Stimulated activated effector memory CD8-positive, alpha-beta T cell treated with anti-CD3 and anti-CD28 coated beads, Interleukin-12 subunit alpha, Interleukin-12 subunit beta, amount 100 ng/mL, for 72 hours (primary cell): ENCODE measurements around the gene CD96.
A peak's percentile ranks its signal among the peaks of the same experiment; 100 is the strongest.

Source experiments
- ATAC-seq: fragments of 150-1000 bp; cut with Tn5 transposase; 2 replicates; pipeline ENCODE4 v1.10.0; 2021
- DNase-seq, 2 donors: peaks; one replicate each; pipeline ENCODE4 v3.0.0; 2021 to 2022; ENCODE audit warnings: low spot score in 2 of 2
- H3K27ac Mint-ChIP-seq: one replicate; pipeline ENCODE4 v1.8.0; 2022; ENCODE audit warnings: mild to moderate bottlenecking, mixed read lengths
- H3K36me3 Mint-ChIP-seq: one replicate; pipeline ENCODE4 v1.8.0; 2022; ENCODE audit warnings: mild to moderate bottlenecking, mixed read lengths
- H3K4me1 Mint-ChIP-seq: one replicate; pipeline ENCODE4 v1.8.0; 2022; ENCODE audit warnings: mixed read lengths
- H3K4me3 Mint-ChIP-seq: one replicate; pipeline ENCODE4 v1.8.0; 2022; ENCODE audit warnings: mild to moderate bottlenecking, mixed read lengths
- H3K9me3 Mint-ChIP-seq: one replicate; pipeline ENCODE4 v1.8.0; 2022; ENCODE audit warnings: mixed read lengths

Gene CD96

DNA sequence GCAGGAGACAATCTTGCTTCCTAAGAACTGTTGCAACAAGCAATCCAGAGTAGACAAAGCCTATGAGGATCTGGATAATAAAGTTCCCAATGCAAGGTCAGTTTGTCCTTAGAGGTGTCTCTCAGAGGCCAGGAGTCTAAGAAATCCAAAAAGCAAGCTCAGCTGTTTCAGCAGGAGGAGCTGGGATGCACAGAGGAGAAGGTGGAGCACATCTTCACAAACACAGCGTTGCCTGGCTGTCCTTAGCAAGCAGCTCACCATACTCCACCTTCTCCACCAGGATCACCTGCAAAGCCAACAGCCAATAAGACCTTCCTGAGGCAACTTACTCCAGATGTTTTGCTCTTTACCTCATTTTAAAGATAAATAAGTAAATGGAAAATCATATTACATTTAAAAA lies 52.8 kb downstream of the CD96 start:
- DNase-seq: no peak
- Mint-ChIP-seq H3K36me3 (peaks cover 94% of the 10 kb centered on the region), H3K27ac (peak overlapping the region; percentile 99), H3K4me1 (peaks cover 36% of the 10 kb centered on the region), H3K9me3 (no peaks in the 10 kb centered on the region), H3K4me3 (peak overlapping the region; percentile 89)
- ATAC-seq: peak; percentile 45

- Mint-ChIP-seq H3K9me3 (no peaks in the 10 kb centered on the region), H3K36me3 (peaks cover 94% of the 10 kb centered on the region), H3K27ac (peak within 1 kb of the TSS; percentile 99), H3K4me3 (peak within 1 kb of the TSS; percentile 89), H3K4me1 (peaks cover 41% of the 10 kb centered on the region)
- DNase-seq (peak in 1 of 2 donors; percentile 83), ATAC-seq (peak; percentile 77)
Observed at GRCh38 chr3:111595232-111595631, 53.2 kb downstream of the CD96 start, which contains the start of gene ZBED2. ZBED2 (minus strand) TSS chr3:111595346; CDS start chr3:111594201, 1,145 bp downstream.

GRCh38 chr3:111596328-111596727 lies 54.3 kb downstream of the CD96 start:
- peak overlapping the region; percentile 99 for H3K27ac Mint-ChIP-seq
- H3K9me3 Mint-ChIP-seq: no peaks in the 10 kb centered on the region
- no peak for DNase-seq
- peak; percentile 77 for ATAC-seq
- H3K4me1 Mint-ChIP-seq: peaks cover 47% of the 10 kb centered on the region
- peaks cover 94% of the 10 kb centered on the region for H3K36me3 Mint-ChIP-seq
- H3K4me3 Mint-ChIP-seq: peak overlapping the region; percentile 89

GRCh38 chr3:111598139-111598538 lies 56.1 kb downstream of the CD96 start:
- Mint-ChIP-seq H3K4me3 (peak overlapping the region; percentile 89), H3K9me3 (no peaks in the 10 kb centered on the region), H3K36me3 (peaks cover 80% of the 10 kb centered on the region), H3K4me1 (peaks cover 55% of the 10 kb centered on the region), H3K27ac (peak overlapping the region; percentile 99)
- DNase-seq (no peak), ATAC-seq (no peak)

GRCh38 chr3:111598552-111598951 lies 56.6 kb downstream of the CD96 start:
- Mint-ChIP-seq H3K9me3 (no peaks in the 10 kb centered on the region), H3K4me1 (peaks cover 57% of the 10 kb centered on the region), H3K36me3 (peaks cover 80% of the 10 kb centered on the region), H3K4me3 (peak overlapping the region; percentile 89), H3K27ac (peak overlapping the region; percentile 99)
- ATAC-seq (no peak), DNase-seq (no peak)

GRCh38 chr3:111601810-111602209 lies 59.8 kb downstream of the CD96 start:
- Mint-ChIP-seq H3K4me3 (peak overlapping the region; percentile 72), H3K36me3 (peaks cover 79% of the 10 kb centered on the region), H3K4me1 (peaks cover 68% of the 10 kb centered on the region), H3K9me3 (no peaks in the 10 kb centered on the region), H3K27ac (peak overlapping the region; percentile 99)
- no peak for DNase-seq
- ATAC-seq: no peak

DNA sequence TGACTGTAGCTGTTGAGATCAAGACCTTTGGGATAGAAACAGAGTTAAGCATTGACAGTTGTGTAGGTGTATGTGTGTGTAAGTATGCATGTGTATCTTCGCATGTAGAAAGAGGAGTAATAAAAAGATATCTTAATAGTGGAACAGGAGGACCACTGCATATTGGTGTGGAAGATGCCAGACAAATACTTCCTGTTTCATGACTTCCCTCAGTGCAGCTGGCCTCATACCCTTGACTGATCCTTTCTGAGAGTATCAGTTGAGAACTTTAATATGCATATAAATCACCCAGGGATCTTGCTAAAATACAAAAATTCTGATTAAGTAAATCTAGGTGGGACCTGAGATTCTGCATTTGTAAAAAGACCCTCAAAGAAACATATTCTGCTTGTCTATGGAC lies 61.7 kb downstream of the CD96 start:
- Mint-ChIP-seq H3K4me3 (peak overlapping the region; percentile 72), H3K4me1 (peaks cover 74% of the 10 kb centered on the region), H3K36me3 (peaks cover 85% of the 10 kb centered on the region), H3K9me3 (no peaks in the 10 kb centered on the region), H3K27ac (peak overlapping the region; percentile 99)
- DNase-seq (no peak), ATAC-seq (no peak)

DNA sequence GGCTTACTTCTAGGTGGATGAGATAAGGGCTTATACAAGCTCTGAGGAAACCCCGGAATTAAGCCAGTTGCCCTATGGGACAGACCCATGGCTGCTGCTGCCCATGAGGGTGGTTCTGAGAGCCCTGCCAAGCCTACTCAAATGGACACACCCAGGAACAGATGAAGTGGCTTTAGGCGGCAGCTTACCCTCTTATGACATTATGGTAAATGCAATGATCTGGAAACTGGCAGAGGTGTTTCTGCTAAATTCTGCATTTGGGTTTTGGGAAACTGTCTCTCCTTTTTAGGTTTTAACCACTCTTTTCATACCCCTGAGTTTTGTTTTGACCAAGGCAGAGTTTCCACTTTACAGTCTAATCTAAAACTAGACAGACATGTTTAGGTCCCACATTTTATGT lies 62.1 kb downstream of the CD96 start:
- DNase-seq (peak in 1 of 2 donors; percentile 82), ATAC-seq (peak; percentile 70)
- H3K36me3 Mint-ChIP-seq: peaks cover 85% of the 10 kb centered on the region
- peaks cover 78% of the 10 kb centered on the region for H3K4me1 Mint-ChIP-seq
- H3K4me3 Mint-ChIP-seq: peak overlapping the region; percentile 72
- peak overlapping the region; percentile 99 for H3K27ac Mint-ChIP-seq
- H3K9me3 Mint-ChIP-seq: no peaks in the 10 kb centered on the region

GRCh38 chr3:111605018-111605417 lies 63.0 kb downstream of the CD96 start:
- ATAC-seq (peak; percentile 61), DNase-seq (no peak)
- peaks cover 82% of the 10 kb centered on the region for H3K4me1 Mint-ChIP-seq
- H3K4me3 Mint-ChIP-seq: peak overlapping the region; percentile 72
- H3K9me3 Mint-ChIP-seq: no peaks in the 10 kb centered on the region
- peaks cover 85% of the 10 kb centered on the region for H3K36me3 Mint-ChIP-seq
- peak overlapping the region; percentile 99 for H3K27ac Mint-ChIP-seq

GRCh38 chr3:111605493-111605892 lies 63.5 kb downstream of the CD96 start:
- H3K36me3 Mint-ChIP-seq: peaks cover 85% of the 10 kb centered on the region
- DNase-seq: no peak
- peaks cover 82% of the 10 kb centered on the region for H3K4me1 Mint-ChIP-seq
- peak overlapping the region; percentile 99 for H3K27ac Mint-ChIP-seq
- ATAC-seq: peak; percentile 39
- peak overlapping the region; percentile 72 for H3K4me3 Mint-ChIP-seq
- H3K9me3 Mint-ChIP-seq: no peaks in the 10 kb centered on the region

DNA sequence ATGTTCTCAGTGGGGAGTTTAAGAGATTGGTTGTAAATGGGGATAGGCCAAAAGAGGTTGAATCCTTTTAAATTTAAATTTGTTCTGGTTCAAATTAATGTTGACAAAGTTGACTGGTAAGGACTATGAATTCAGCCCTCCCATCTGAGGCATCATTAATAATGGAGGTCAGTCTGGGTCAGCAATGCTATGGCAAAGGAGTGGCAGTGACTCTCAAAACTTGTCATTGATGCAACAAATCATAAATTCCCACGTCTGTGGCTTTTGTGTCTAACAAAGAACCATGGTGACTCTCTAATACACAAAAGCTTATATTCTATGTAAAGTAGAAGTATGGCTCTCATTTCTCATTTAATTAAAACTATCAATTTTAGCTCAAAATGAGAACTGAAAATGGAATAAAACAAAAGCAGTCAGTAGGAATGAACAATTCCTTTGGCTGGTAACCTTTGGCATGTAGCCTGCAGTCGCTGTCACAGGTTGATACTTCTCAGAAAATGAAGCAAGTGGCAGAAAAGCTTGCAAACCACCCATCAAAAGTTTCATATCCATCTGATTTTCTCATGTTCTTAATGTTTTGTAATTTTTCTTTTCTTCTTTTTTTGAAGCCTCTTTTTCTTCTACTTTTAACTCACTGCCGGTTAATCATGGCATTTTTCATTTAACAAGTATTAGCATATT lies 65.4 kb downstream of the CD96 start:
- peak overlapping the region; percentile 72 for H3K4me3 Mint-ChIP-seq

DNA sequence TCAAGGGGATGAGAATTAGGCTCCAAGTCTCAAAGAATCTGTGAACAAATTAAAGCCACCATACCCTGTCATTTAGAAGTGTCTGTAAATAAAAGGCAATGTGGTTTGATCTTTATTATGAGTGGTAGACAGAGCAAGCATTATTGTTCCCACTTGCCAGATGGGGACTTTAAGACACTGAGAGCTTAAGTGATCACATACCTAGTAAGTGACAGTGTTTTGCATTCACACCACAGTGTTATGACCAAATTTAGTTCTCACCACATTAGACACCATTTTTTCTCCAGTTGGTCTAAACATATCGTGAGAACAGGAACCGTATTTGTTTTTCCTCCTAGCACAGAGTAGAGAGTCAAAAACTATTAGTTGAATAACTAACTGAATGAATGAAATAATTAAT lies 66.4 kb downstream of the CD96 start:
- DNase-seq (no peak), ATAC-seq (peak; percentile 74)
- Mint-ChIP-seq H3K4me3 (peak overlapping the region; percentile 72), H3K36me3 (peaks cover 95% of the 10 kb centered on the region), H3K9me3 (no peaks in the 10 kb centered on the region), H3K4me1 (peaks cover 97% of the 10 kb centered on the region), H3K27ac (peak overlapping the region; percentile 99)

More for the DNA sequence above, 65.4 kb downstream of the CD96 start:
- no peak for DNase-seq
- Mint-ChIP-seq H3K4me1 (peaks cover 96% of the 10 kb centered on the region), H3K36me3 (peaks cover 88% of the 10 kb centered on the region), H3K27ac (peak overlapping the region; percentile 99), H3K9me3 (no peaks in the 10 kb centered on the region)
- no peak for ATAC-seq

DNA sequence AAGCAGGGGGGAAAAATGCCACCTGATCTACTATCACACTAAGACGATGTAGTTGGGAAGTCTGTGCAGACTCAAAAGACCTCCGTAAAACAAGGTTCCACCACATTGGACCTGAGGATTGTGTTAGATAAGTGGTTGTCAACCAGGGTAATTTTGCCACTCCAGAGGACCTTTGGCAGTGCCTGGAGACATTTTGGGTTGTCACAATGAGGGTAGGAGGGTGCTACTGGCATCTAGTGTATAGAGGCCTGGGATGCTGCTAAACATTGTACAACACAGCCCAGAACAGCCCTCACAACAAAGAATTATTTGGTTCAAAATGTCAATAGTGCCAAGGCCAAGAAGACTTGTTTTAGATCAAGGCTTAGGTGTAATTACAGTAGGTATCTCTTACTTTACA lies 67.7 kb downstream of the CD96 start:
- ATAC-seq (no peak), DNase-seq (no peak)
- H3K9me3 Mint-ChIP-seq: no peaks in the 10 kb centered on the region
- H3K4me3 Mint-ChIP-seq: peak overlapping the region; percentile 72
- peaks cover 97% of the 10 kb centered on the region for H3K4me1 Mint-ChIP-seq
- H3K36me3 Mint-ChIP-seq: peaks cover 91% of the 10 kb centered on the region
- H3K27ac Mint-ChIP-seq: peak overlapping the region; percentile 99

DNA sequence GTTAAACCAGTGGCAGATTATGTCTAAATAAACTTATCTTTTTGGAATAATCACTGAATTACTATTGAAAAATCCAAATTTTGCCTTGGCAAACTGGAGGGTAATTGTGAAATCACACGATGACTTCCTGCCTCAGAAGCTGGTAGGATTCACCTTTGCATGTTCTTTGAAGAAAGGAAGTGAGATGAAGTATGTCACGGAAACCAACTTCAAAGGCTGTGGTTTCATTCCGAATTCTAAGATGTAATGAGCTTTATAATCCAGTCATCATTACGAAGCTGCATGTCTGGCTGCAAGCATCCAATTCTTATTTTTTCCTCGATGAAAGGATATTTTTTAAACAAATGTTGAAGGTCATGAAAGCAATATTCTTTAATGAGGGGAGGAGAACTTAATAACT lies 68.2 kb downstream of the CD96 start:
- peaks cover 97% of the 10 kb centered on the region for H3K4me1 Mint-ChIP-seq
- H3K9me3 Mint-ChIP-seq: no peaks in the 10 kb centered on the region
- no peak for DNase-seq
- peak; percentile 69 for ATAC-seq
- peaks cover 91% of the 10 kb centered on the region for H3K36me3 Mint-ChIP-seq
- peak overlapping the region; percentile 99 for H3K27ac Mint-ChIP-seq
- peak overlapping the region; percentile 72 for H3K4me3 Mint-ChIP-seq

- H3K4me3 Mint-ChIP-seq: peak overlapping the region; percentile 72
- DNase-seq (no peak), ATAC-seq (peak; percentile 60)
- peaks cover 98% of the 10 kb centered on the region for H3K4me1 Mint-ChIP-seq
- H3K27ac Mint-ChIP-seq: peak overlapping the region; percentile 99
- peaks cover 91% of the 10 kb centered on the region for H3K36me3 Mint-ChIP-seq
- H3K9me3 Mint-ChIP-seq: no peaks in the 10 kb centered on the region
Observed at GRCh38 chr3:111610612-111611054, 68.6 kb downstream of the CD96 start.

DNA sequence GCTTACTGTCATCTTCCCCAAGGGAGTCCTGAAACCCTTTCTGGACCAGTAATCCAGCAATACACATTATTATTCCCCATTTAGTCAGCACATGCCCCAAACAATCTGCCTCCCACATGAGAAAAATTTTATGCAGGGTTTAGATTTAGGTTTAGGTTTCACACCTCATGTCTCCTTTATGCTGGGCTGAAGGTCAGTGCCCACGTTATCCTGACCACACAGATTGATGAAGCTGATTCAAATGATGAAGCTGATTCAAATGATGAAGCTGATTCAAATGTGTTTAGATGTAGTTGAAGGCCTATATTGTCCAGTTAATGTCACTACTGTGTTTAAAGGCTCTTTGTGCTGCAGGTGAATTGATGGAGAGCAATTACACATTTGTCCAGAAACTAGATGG lies 71.3 kb downstream of the CD96 start:
- ATAC-seq (peak; percentile 51), DNase-seq (no peak)
- peak overlapping the region; percentile 99 for H3K27ac Mint-ChIP-seq
- peaks cover 99% of the 10 kb centered on the region for H3K4me1 Mint-ChIP-seq
- H3K4me3 Mint-ChIP-seq: peak overlapping the region; percentile 72
- peaks cover 91% of the 10 kb centered on the region for H3K36me3 Mint-ChIP-seq
- H3K9me3 Mint-ChIP-seq: no peaks in the 10 kb centered on the region
